Smooth muscle cell (in vitro differentiated cells): Measurements from ENCODE around the gene TM2D1. TPM values are rescaled to one million over a fixed set of nuclear protein-coding genes. Genes with fewer than 3 reads are reported as not detected.

Experiments
- DNase-seq: peaks from one replicate; lab custom pipeline; 2025; ENCODE audit not compliant: unreplicated experiment; lab: John Stamatoyannopoulos, UW
- H2AFZ ChIP-seq: fragments of 200-600 bp; sonication (generic); 2 replicates; pipeline ENCODE4 v1.6.0; 2016; ENCODE audit warnings: antibody characterized with exemption, low read depth, mild to moderate bottlenecking
- H3F3A ChIP-seq: fragments of 200-600 bp; sonication (generic); 2 replicates; pipeline ENCODE4 v1.6.0; 2017; ENCODE audit warnings: antibody characterized with exemption, low read depth
- H3K27ac ChIP-seq: fragments of 200-600 bp; sonication (generic); 2 replicates; pipeline ENCODE4 v1.5.1; 2016; ENCODE audit warnings: low read depth, mild to moderate bottlenecking
- H3K27me3 ChIP-seq: fragments of 200-600 bp; sonication (generic); 2 replicates; pipeline ENCODE4 v1.6.1; 2016; ENCODE audit warnings: low read depth, mild to moderate bottlenecking
- H3K36me3 ChIP-seq: fragments of 200-600 bp; sonication (generic); 2 replicates; pipeline ENCODE4 v1.5.1; 2016; ENCODE audit warnings: low read depth
- H3K4me1 ChIP-seq: fragments of 200-600 bp; sonication (generic); 2 replicates; pipeline ENCODE4 v1.5.1; 2016; ENCODE audit warnings: low read depth
- H3K4me2 ChIP-seq: fragments of 200-600 bp; sonication (generic); 2 replicates; pipeline ENCODE4 v1.6.0; 2016; ENCODE audit warnings: mild to moderate bottlenecking
- H3K4me3 ChIP-seq: fragments of 200-600 bp; sonication (generic); 2 replicates; pipeline ENCODE4 v1.5.1; 2016; ENCODE audit warnings: mild to moderate bottlenecking
- H3K79me2 ChIP-seq: fragments of 200-600 bp; sonication (generic); 2 replicates; pipeline ENCODE4 v1.6.0; 2016; ENCODE audit warnings: low read depth, mild to moderate bottlenecking
- H3K9ac ChIP-seq: fragments of 200-600 bp; sonication (generic); 2 replicates; pipeline ENCODE4 v1.6.0; 2016; ENCODE audit warnings: low read depth
- H3K9me3 ChIP-seq: fragments of 200-600 bp; sonication (generic); replicated peaks from 2 replicates; pipeline ENCODE4 v1.5.1; 2016; ENCODE audit warnings: low read depth
- H4K20me1 ChIP-seq: fragments of 200-600 bp; sonication (generic); 2 replicates; pipeline ENCODE4 v1.6.0; 2016; ENCODE audit warnings: low read depth
- CTCF ChIP-seq: fragments of 200-600 bp; sonication (generic); IDR thresholded peaks from 2 replicates; pipeline ENCODE4 v1.5.1; 2017; ENCODE audit warnings: borderline replicate concordance, mild to moderate bottlenecking, antibody characterized with exemption; ENCODE audit not compliant: insufficient read depth, poor library complexity, severe bottlenecking
- WGBS: methylation state at CpG from one replicate; pipeline ENCODE4 v1.1.7; 2016; ENCODE audit warnings: low lambda C conversion rate; 5-methylcytosine and 5-hydroxymethylcytosine counted together
- polyA plus RNA-seq: library from polyadenylated mRNA; unstranded; fragments of >200 nt; fragmentation: Nextera tagmentation; extraction: Ambion mirVana; gene quantifications from 2 replicates; pipeline ENCODE4 v1.2.1, GENCODE V29; 2016
- total RNA-seq: library from RNA; depleted of rRNA; stranded (reverse); fragments of >200 nt; gene quantifications from 2 replicates; pipeline ENCODE4 v1.2.3, GENCODE V29; 2014

The TM2D1 gene
- total and polyA plus RNA-seq, 2 experiments from 2014 or later, result 74.1 to 107 TPM

GRCh38 chr1:61659061-61659460 lies 65.9 kb downstream of the TM2D1 start:
- Histone ChIP-seq H3K27me3 (no peaks in the 10 kb centered on the region), H3K4me3 (no peak overlapping the region), H4K20me1 (no peaks in the 10 kb centered on the region), H3K4me1 (no peaks in the 10 kb centered on the region), H2AFZ (no peak overlapping the region), H3K9me3 (no peaks in the 10 kb centered on the region), H3F3A (no peaks in the 10 kb centered on the region), H3K4me2 (no peak overlapping the region), H3K79me2 (no peaks in the 10 kb centered on the region), H3K9ac (no peak overlapping the region), H3K27ac (no peak overlapping the region), H3K36me3 (no peaks in the 10 kb centered on the region)
- 88% methylated on average over 2 of the region's 2 CpGs for WGBS
- no peak for DNase-seq
- TF ChIP-seq CTCF, result no peak

GRCh38 chr1:61655453-61655852 lies 69.5 kb downstream of the TM2D1 start:
- TF ChIP-seq CTCF, result no peak
- Histone ChIP-seq H2AFZ (no peak overlapping the region), H3K9ac (no peak overlapping the region), H4K20me1 (no peaks in the 10 kb centered on the region), H3K4me3 (no peak overlapping the region), H3K36me3 (no peaks in the 10 kb centered on the region), H3K79me2 (no peaks in the 10 kb centered on the region), H3K27me3 (no peaks in the 10 kb centered on the region), H3K27ac (no peak overlapping the region), H3K9me3 (no peaks in the 10 kb centered on the region), H3F3A (no peaks in the 10 kb centered on the region), H3K4me2 (no peak overlapping the region), H3K4me1 (no peaks in the 10 kb centered on the region)
- no peak for DNase-seq
- 97% methylated on average over 3 of the region's 3 CpGs for WGBS

- Histone ChIP-seq H3K27ac (no peak overlapping the region), H3K9ac (no peak overlapping the region), H3K4me1 (no peaks in the 10 kb centered on the region), H3K4me3 (no peak overlapping the region), H3K36me3 (no peaks in the 10 kb centered on the region), H4K20me1 (no peaks in the 10 kb centered on the region), H3K27me3 (no peaks in the 10 kb centered on the region), H3K4me2 (no peak overlapping the region), H3K79me2 (no peaks in the 10 kb centered on the region), H3F3A (no peaks in the 10 kb centered on the region), H2AFZ (no peak overlapping the region), H3K9me3 (no peaks in the 10 kb centered on the region)
- no peak for DNase-seq
- TF ChIP-seq CTCF, result no peak
- WGBS, result 94% methylated on average over 30 of the region's 30 CpGs
Measured at GRCh38 chr1:61654067-61654466, 70.9 kb downstream of the TM2D1 start.

GRCh38 chr1:61648983-61649742 lies 75.8 kb downstream of the TM2D1 start:
- no peaks in the 10 kb centered on the region for H3K4me1 ChIP-seq
- H3K79me2 ChIP-seq, result no peaks in the 10 kb centered on the region
- H3K27me3 ChIP-seq, result no peaks in the 10 kb centered on the region
- no peaks in the 10 kb centered on the region for H3F3A ChIP-seq
- H3K4me2 ChIP-seq, result no peak overlapping the region
- H2AFZ ChIP-seq, result no peak overlapping the region
- H3K36me3 ChIP-seq, result no peaks in the 10 kb centered on the region
- 85% methylated on average over 5 of the region's 5 CpGs for WGBS
- no peak overlapping the region for H3K4me3 ChIP-seq
- H3K9ac ChIP-seq, result no peak overlapping the region
- no peaks in the 10 kb centered on the region for H4K20me1 ChIP-seq
- no peaks in the 10 kb centered on the region for H3K9me3 ChIP-seq
- TF ChIP-seq CTCF, result no peak
- no peak overlapping the region for H3K27ac ChIP-seq
- no peak for DNase-seq
